Upper lobe of left lung (tissue), 4 donors: Measurements from ENCODE around the gene ASB2.

Source experiments
- CTCF ChIP-seq, 6 experiments: fragments of 450-650 bp in 4 of 6; fragments of 200-600 bp in 2 of 6; sonication (generic) in 2 of 6; IDR thresholded peaks; one replicate each; pipeline ENCODE4 v1.5.1; 2016 to 2019; ENCODE audit warnings: antibody characterized with exemption in 6 of 6
- POLR2AphosphoS5 ChIP-seq, 2 donors: sonication (generic); formaldehyde crosslinking; IDR thresholded peaks; one replicate each; pipeline ENCODE4 v1.5.1; 2017; ENCODE audit warnings: antibody characterized with exemption in 2 of 2

GRCh38 chr14:93951635-93952540 lies 24.5 kb downstream of the ASB2 start:
- TF ChIP-seq POLR2AphosphoS5 (IDR thresholded peaks at IDR 0.05): no peak
- no peak for TF ChIP-seq CTCF (IDR thresholded peaks at IDR 0.05)
